Measurements from ENCODE around the gene MAGI2.

The MAGI2 gene

GRCh38 chr7:78543976-78544375 is 909.5 kb downstream of the MAGI2 start:
- no peaks in the 10 kb centered on the region for H3K27me3 ChIP-seq (ENCODE audit: control insufficient read depth, low read length)
- H3F3A ChIP-seq (ENCODE audit: control insufficient read depth, insufficient read depth) = no peaks in the 10 kb centered on the region
- H3K4me2 ChIP-seq (ENCODE audit: low read length) = no peak overlapping the region
- no peaks in the 10 kb centered on the region for H3K9me2 ChIP-seq (replicated peaks; ENCODE audit: control insufficient read depth, low read length)
- TF ChIP-seq, protein P1, sequence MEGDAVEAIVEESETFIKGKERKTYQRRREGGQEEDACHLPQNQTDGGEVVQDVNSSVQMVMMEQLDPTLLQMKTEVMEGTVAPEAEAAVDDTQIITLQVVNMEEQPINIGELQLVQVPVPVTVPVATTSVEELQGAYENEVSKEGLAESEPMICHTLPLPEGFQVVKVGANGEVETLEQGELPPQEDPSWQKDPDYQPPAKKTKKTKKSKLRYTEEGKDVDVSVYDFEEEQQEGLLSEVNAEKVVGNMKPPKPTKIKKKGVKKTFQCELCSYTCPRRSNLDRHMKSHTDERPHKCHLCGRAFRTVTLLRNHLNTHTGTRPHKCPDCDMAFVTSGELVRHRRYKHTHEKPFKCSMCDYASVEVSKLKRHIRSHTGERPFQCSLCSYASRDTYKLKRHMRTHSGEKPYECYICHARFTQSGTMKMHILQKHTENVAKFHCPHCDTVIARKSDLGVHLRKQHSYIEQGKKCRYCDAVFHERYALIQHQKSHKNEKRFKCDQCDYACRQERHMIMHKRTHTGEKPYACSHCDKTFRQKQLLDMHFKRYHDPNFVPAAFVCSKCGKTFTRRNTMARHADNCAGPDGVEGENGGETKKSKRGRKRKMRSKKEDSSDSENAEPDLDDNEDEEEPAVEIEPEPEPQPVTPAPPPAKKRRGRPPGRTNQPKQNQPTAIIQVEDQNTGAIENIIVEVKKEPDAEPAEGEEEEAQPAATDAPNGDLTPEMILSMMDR (IDR thresholded peaks at IDR 0.05; ENCODE audit: low read depth, low read length, poor library complexity, severe bottlenecking) = no peak
- TF ChIP-seq EZH2phosphoT487 (IDR thresholded peaks at IDR 0.05; ENCODE audit: borderline replicate concordance, low read length) = no peak
- H3K79me2 ChIP-seq (ENCODE audit: control insufficient read depth, low read length) = no peaks in the 10 kb centered on the region
- H3K9me3 ChIP-seq (ENCODE audit: control insufficient read depth, insufficient read depth, low read length) = peaks cover 3% of the 10 kb centered on the region; the same call in 1 of the 2 replicates
- H3K36me3 ChIP-seq (ENCODE audit: control insufficient read depth, low read length) = no peaks in the 10 kb centered on the region
- no peaks in the 10 kb centered on the region for H3K4me1 ChIP-seq (ENCODE audit: control insufficient read depth, low read length)
- H3K27ac ChIP-seq (ENCODE audit: low read depth, low read length) = no peak overlapping the region
- H4K20me1 ChIP-seq (ENCODE audit: control insufficient read depth, insufficient read depth, low read depth, low read length) = no peaks in the 10 kb centered on the region
- no peak overlapping the region for H3K4me3 ChIP-seq (ENCODE audit: low read length)

DNA sequence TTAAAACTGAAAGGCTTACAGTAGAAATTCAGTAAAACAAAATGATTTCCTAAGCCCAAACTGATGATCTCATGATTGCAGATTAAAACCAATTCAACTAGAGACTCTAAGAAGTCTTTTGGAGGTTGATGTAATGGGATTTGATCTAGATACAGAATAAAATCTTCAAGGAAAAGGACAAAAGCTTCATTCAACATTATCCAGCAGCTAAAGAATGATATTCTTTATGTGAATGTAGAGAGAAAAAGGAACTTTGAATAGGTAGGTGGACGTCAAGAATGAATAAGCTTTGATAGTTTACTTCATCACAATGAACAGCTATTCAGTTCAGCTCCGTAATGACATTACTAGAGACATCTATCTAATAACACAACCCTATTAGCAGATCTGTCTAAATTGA is 910.5 kb downstream of the MAGI2 start:
- Histone ChIP-seq H3K9me3 (ENCODE audit: control insufficient read depth, insufficient read depth, low read length) (peaks cover 3% of the 10 kb centered on the region; the same call in 1 of the 2 replicates), H3K9me2 (replicated peaks; ENCODE audit: control insufficient read depth, low read length) (no peaks in the 10 kb centered on the region), H3K27me3 (ENCODE audit: control insufficient read depth, low read length) (no peaks in the 10 kb centered on the region), H3F3A (ENCODE audit: control insufficient read depth, insufficient read depth) (no peaks in the 10 kb centered on the region), H3K36me3 (ENCODE audit: control insufficient read depth, low read length) (no peaks in the 10 kb centered on the region), H3K27ac (ENCODE audit: low read depth, low read length) (no peak overlapping the region), H4K20me1 (ENCODE audit: control insufficient read depth, insufficient read depth, low read depth, low read length) (no peaks in the 10 kb centered on the region), H3K4me2 (ENCODE audit: low read length) (no peak overlapping the region), H3K4me3 (ENCODE audit: low read length) (no peak overlapping the region), H3K79me2 (ENCODE audit: control insufficient read depth, low read length) (no peaks in the 10 kb centered on the region), H3K4me1 (ENCODE audit: control insufficient read depth, low read length) (no peaks in the 10 kb centered on the region)
- TF ChIP-seq EZH2phosphoT487 (IDR thresholded peaks at IDR 0.05; ENCODE audit: borderline replicate concordance, low read length) = no peak
- TF ChIP-seq, protein P1 (IDR thresholded peaks at IDR 0.05; ENCODE audit: low read depth, low read length, poor library complexity, severe bottlenecking) = no peak

DNA sequence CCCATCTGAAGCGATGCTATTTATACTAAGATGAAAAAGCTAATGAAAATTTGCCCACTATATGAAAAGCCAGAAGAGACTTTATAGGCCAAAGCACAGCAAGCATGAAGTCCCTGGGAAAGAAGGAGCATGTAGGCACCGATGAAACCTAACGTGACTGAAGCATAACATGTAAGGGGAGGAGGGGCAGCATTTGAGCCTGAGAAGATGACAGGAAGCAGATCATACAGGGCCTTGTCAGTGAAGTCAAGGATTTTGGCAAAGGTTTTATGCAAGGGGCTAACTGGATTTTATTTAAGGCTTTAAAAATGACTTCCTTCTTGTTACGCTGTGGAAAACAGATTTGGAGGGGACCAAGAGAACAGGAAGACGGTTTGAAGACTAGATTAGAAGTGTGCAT is 910.9 kb downstream of the MAGI2 start:
- H3K4me2 ChIP-seq (ENCODE audit: low read length) = no peak overlapping the region
- no peaks in the 10 kb centered on the region for H3K27me3 ChIP-seq (ENCODE audit: control insufficient read depth, low read length)
- no peaks in the 10 kb centered on the region for H3K4me1 ChIP-seq (ENCODE audit: control insufficient read depth, low read length)
- TF ChIP-seq EZH2phosphoT487 (IDR thresholded peaks at IDR 0.05; ENCODE audit: borderline replicate concordance, low read length) = no peak
- TF ChIP-seq, protein P1 (IDR thresholded peaks at IDR 0.05; ENCODE audit: low read depth, low read length, poor library complexity, severe bottlenecking) = no peak
- H3K27ac ChIP-seq (ENCODE audit: low read depth, low read length) = no peak overlapping the region
- no peak overlapping the region for H3K4me3 ChIP-seq (ENCODE audit: low read length)
- H3K79me2 ChIP-seq (ENCODE audit: control insufficient read depth, low read length) = no peaks in the 10 kb centered on the region
- no peaks in the 10 kb centered on the region for H3F3A ChIP-seq (ENCODE audit: control insufficient read depth, insufficient read depth)
- H3K9me3 ChIP-seq (ENCODE audit: control insufficient read depth, insufficient read depth, low read length) = peaks cover 2% of the 10 kb centered on the region; the same call in 1 of the 2 replicates
- no peaks in the 10 kb centered on the region for H3K9me2 ChIP-seq (replicated peaks; ENCODE audit: control insufficient read depth, low read length)
- H3K36me3 ChIP-seq (ENCODE audit: control insufficient read depth, low read length) = no peaks in the 10 kb centered on the region
- no peaks in the 10 kb centered on the region for H4K20me1 ChIP-seq (ENCODE audit: control insufficient read depth, insufficient read depth, low read depth, low read length)
